Measurements from ENCODE around the gene SKAP2.

DNA sequence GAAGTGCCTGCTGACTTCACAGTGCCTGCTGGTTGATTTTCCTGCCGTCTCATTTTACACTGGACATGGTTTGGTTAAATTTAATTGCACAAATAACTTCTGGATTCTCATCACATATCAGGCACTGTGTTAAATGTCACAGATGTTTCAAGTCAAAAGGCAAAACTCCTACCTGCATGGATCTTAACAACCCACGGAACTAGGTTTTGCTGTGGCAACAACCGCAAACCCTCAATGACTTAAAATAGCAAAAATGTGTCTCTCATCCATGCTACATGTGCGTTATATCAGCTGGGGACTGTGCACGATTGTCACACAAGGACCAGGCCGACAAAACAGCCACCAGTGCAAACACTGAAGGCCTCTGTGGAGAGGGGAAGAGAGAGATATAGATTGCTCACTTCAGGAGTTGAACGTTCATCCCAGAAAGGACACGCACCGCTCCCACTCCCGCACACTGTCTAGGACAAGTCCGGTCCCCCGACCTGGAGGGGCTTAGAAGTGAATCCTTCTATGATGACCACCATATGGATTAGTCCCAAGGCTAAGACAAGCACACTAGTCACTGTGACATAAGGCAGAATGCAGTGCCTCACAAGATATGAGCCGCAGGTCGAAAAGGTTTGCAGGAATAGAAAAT, 233.3 kb downstream of the SKAP2 start:
- TF ChIP-seq CTCF (IDR thresholded peaks at IDR 0.05) (no peak), POLR2A (IDR thresholded peaks at IDR 0.05) (no peak), POLR2AphosphoS5 (IDR thresholded peaks at IDR 0.05; ENCODE audit: insufficient read depth in 1 of 2, low read depth in 1 of 2) (no peak)
